ENCODE results near the gene CDH11.

CDH11 gene

GRCh38 chr16:65038100-65038499, 83.8 kb downstream of the CDH11 start:
- TF ChIP-seq SIN3A (IDR thresholded peaks at IDR 0.05; ENCODE audit: borderline replicate concordance, insufficient read depth, low read length) (no peak), POLR2AphosphoS5 (IDR thresholded peaks at IDR 0.05; ENCODE audit: low read depth, low read length) (no peak), FOXP2 (optimal IDR thresholded peaks at IDR 0.05; ENCODE audit: borderline replicate concordance, extremely low read depth, extremely low read length, insufficient read depth) (no peak), TAF1 (IDR thresholded peaks at IDR 0.05; ENCODE audit: borderline replicate concordance, insufficient read depth, low read length) (no peak), REST (IDR thresholded peaks at IDR 0.05; ENCODE audit: insufficient read depth in 1 of 2, low read depth in 2 of 2, low read length in 2 of 2) (no peak)

- TF ChIP-seq FOXP2 (optimal IDR thresholded peaks at IDR 0.05; ENCODE audit: borderline replicate concordance, extremely low read depth, extremely low read length, insufficient read depth) (no peak), SIN3A (IDR thresholded peaks at IDR 0.05; ENCODE audit: borderline replicate concordance, insufficient read depth, low read length) (no peak), TAF1 (IDR thresholded peaks at IDR 0.05; ENCODE audit: borderline replicate concordance, insufficient read depth, low read length) (no peak), REST (IDR thresholded peaks at IDR 0.05; ENCODE audit: insufficient read depth in 1 of 2, low read depth in 2 of 2, low read length in 2 of 2) (no peak), POLR2AphosphoS5 (IDR thresholded peaks at IDR 0.05; ENCODE audit: low read depth, low read length) (no peak)
Measured at GRCh38 chr16:65037556-65037955, 84.3 kb downstream of the CDH11 start.

GRCh38 chr16:65034915-65035314, 86.9 kb downstream of the CDH11 start:
- TF ChIP-seq REST (IDR thresholded peaks at IDR 0.05; ENCODE audit: insufficient read depth in 1 of 2, low read depth in 2 of 2, low read length in 2 of 2) (no peak), FOXP2 (optimal IDR thresholded peaks at IDR 0.05; ENCODE audit: borderline replicate concordance, extremely low read depth, extremely low read length, insufficient read depth) (no peak), TAF1 (IDR thresholded peaks at IDR 0.05; ENCODE audit: borderline replicate concordance, insufficient read depth, low read length) (no peak), POLR2AphosphoS5 (IDR thresholded peaks at IDR 0.05; ENCODE audit: low read depth, low read length) (no peak), SIN3A (IDR thresholded peaks at IDR 0.05; ENCODE audit: borderline replicate concordance, insufficient read depth, low read length) (no peak)

- TF ChIP-seq TAF1 (IDR thresholded peaks at IDR 0.05; ENCODE audit: borderline replicate concordance, insufficient read depth, low read length) (no peak), POLR2AphosphoS5 (IDR thresholded peaks at IDR 0.05; ENCODE audit: low read depth, low read length) (no peak), REST (IDR thresholded peaks at IDR 0.05; ENCODE audit: insufficient read depth in 1 of 2, low read depth in 2 of 2, low read length in 2 of 2) (no peak), SIN3A (IDR thresholded peaks at IDR 0.05; ENCODE audit: borderline replicate concordance, insufficient read depth, low read length) (no peak), FOXP2 (optimal IDR thresholded peaks at IDR 0.05; ENCODE audit: borderline replicate concordance, extremely low read depth, extremely low read length, insufficient read depth) (no peak)
Measured at GRCh38 chr16:65032387-65032786, 89.5 kb downstream of the CDH11 start.

- TF ChIP-seq SIN3A (IDR thresholded peaks at IDR 0.05; ENCODE audit: borderline replicate concordance, insufficient read depth, low read length) (no peak), POLR2AphosphoS5 (IDR thresholded peaks at IDR 0.05; ENCODE audit: low read depth, low read length) (no peak), FOXP2 (optimal IDR thresholded peaks at IDR 0.05; ENCODE audit: borderline replicate concordance, extremely low read depth, extremely low read length, insufficient read depth) (no peak), TAF1 (IDR thresholded peaks at IDR 0.05; ENCODE audit: borderline replicate concordance, insufficient read depth, low read length) (no peak), REST (IDR thresholded peaks at IDR 0.05; ENCODE audit: insufficient read depth in 1 of 2, low read depth in 2 of 2, low read length in 2 of 2) (no peak)
Measured at GRCh38 chr16:65024767-65025178, 97.1 kb downstream of the CDH11 start.

Data from PFSK-1 (cell line).